Measurements from ENCODE around the gene THSD7B.
"Not testable (repeated sequence)": the region's sequence is repeated elsewhere in the genome, so short reads cannot be mapped to it uniquely, and the experiment has no call there.

Gene THSD7B

GRCh38 chr2:137255345-137255744 is 490.0 kb downstream of the THSD7B start:
- DNase-seq (ENCODE audit: low read depth in 2 of 2): no peak

- DNase-seq (ENCODE audit: low read depth in 2 of 2): no peak
Observed at GRCh38 chr2:137255990-137256389, 490.6 kb downstream of the THSD7B start.

GRCh38 chr2:137261881-137262585 is 496.7 kb downstream of the THSD7B start:
- no peak for DNase-seq (ENCODE audit: low read depth in 2 of 2)

- no peak for DNase-seq (ENCODE audit: low read depth in 2 of 2)
Observed at GRCh38 chr2:137262594-137262993, 497.2 kb downstream of the THSD7B start.

DNA sequence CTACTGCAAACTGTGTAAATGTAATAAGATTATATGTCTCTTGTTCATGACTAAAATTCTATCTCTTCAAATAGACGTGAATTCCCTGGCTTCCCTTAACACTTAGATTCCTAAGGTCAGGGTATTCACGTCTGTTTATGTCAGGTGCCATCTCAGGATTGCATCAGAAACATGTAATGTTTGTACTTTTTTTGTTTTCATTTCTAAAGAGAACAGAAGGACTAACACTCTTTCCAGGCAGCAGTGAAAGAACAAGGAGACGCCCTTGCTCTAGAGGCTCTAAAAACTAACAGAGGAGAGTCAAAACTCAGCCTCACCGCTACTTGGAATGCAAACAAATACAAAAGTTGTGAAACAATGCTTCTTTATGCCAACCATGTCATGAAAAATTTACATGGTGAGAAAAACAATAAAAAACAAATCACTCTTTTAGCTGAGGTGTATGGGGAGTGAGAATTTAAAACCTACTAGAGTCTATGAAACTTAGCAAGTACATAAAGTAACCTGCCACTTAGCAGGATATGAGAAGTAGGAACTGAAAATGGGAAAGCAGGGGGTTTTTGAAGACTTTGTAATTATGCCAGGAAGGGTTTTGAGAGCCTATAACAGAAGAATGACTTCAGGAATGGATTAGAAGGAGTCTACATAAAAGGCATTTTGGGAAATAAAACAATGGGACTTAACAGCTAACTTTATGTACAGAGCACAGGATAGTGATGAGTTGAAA is 522.7 kb downstream of the THSD7B start:
- DNase-seq (ENCODE audit: low read depth in 2 of 2): no peak

GRCh38 chr2:137291836-137292570 is 526.7 kb downstream of the THSD7B start:
- no peak for DNase-seq (ENCODE audit: low read depth in 2 of 2)

- DNase-seq (ENCODE audit: low read depth in 2 of 2): no peak
Observed at GRCh38 chr2:137298377-137298776, 533.0 kb downstream of the THSD7B start.

DNA sequence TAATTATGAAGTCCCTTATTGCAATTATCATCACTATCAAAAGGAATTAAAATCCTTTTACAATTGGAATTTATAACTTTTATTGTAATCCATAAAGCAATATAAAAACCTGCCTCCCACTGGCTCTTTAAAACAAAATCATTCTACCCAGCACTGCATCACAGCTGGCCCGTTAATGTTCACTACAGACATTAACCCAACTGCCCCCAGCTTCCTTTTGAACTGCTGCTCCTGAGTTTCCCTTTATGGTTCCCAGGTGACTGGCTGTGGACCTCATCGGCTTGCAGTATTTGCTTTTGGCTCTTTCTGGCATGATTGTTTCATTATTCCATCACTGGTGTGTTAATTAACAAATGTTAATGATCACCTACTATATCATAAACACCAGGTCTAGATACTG is 535.6 kb downstream of the THSD7B start:
- no peak for DNase-seq (ENCODE audit: low read depth in 2 of 2)

- DNase-seq (ENCODE audit: low read depth in 2 of 2): no peak
Observed at GRCh38 chr2:137302957-137303356, 537.6 kb downstream of the THSD7B start.

GRCh38 chr2:137316075-137316474 is 550.7 kb downstream of the THSD7B start:
- DNase-seq (ENCODE audit: low read depth in 2 of 2): no peak

DNA sequence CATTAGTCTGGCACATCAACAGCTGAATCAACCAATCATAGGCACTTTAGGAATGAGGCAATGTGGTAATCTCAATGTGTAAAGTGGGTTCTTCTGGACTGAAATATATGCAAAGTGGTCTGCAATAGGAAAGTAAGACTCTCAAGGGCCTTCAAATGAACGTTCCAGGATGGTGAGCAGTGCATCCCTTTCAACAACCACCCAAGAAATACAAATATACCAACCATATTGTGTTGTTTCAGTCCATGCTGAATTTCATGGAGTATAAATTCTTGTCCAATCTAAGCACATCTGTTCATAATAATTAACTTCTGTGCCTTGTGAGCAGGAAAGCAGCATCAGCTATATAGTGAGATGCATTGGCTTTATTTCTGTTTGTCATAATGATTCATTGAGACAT is 556.2 kb downstream of the THSD7B start:
- no peak for DNase-seq (ENCODE audit: low read depth in 2 of 2)

DNA sequence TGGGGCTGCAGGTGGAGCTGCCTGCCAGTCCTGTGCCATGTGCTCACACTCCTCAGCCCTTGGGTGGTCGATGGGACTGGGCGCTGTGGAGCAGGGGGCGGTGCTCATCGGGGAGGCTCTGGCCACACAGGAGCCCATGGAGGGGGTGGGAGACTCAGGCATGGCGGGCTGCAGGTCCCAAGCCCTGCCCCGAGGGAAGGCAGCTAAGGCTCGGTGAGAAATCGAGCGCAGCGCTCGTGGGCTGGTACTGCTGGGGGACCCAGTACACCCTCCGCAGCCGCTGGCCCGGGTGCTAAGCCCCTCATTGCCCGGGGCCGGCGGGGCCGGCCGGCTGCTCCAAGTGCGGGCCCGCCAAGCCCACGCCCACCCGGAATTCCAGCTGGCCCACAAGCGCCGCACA is 566.2 kb downstream of the THSD7B start:
- not testable (repeated sequence) for DNase-seq (ENCODE audit: low read depth in 2 of 2)

- no peak for DNase-seq (ENCODE audit: low read depth in 2 of 2)
Observed at GRCh38 chr2:137333386-137334165, 568.2 kb downstream of the THSD7B start.

DNA sequence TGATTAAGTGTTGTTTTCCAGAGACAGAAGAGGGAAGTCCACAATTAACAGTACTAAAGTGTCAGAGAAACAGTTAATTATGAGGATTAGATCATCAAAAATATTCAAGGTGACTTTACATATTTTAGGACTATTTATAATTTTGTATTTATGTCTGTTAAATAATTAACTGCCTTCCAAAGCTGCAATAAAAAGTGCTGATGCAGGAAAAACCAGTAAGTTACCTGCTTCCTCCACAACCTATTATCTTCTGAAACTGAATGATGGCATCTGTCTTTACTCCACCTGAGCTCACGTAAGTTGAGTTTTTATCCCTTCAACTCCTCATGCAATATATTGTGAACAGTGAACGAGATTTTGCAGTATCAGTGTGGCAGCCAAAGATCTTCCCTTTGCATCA is 570.7 kb downstream of the THSD7B start:
- DNase-seq (ENCODE audit: low read depth in 2 of 2): no peak

DNA sequence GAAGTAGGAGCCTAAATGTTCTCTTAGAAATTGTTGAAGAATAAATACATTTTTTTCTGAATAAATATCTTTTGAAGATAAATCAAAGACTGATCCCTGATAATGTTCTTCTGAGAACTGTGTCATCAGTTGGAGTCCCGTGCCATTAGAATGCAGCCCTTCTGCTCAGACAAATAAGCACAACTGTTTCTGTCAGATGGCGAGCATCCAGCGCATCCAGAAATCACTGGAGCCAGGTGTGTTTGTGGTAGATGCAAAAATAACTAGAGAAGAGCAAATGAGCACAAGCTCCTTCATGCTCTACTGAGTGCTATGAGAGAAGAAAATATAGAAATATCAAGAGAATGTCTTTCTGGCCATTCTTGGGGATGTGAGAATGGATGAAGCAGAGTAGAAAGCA is 573.7 kb downstream of the THSD7B start:
- DNase-seq (ENCODE audit: low read depth in 2 of 2): no peak

DNA sequence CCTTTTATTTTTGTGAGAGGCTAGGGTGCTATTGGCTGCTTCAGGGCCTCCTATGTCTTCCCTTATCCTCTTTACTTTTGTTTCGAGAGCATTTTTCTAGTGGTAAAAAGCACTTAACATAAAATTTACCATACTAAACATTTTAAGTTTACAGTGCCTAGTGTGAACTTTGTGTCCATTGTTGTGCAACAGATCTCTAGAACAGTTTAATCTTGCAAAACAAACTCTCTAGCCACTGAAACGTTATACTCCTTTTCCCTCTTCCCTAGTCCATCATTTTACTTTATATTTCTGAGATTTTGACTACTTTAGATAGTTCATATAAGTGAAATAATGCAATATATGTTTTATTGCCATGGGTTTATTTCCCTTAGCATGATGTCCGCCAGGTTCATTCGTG is 580.6 kb downstream of the THSD7B start:
- no peak for DNase-seq (ENCODE audit: low read depth in 2 of 2)

DNA sequence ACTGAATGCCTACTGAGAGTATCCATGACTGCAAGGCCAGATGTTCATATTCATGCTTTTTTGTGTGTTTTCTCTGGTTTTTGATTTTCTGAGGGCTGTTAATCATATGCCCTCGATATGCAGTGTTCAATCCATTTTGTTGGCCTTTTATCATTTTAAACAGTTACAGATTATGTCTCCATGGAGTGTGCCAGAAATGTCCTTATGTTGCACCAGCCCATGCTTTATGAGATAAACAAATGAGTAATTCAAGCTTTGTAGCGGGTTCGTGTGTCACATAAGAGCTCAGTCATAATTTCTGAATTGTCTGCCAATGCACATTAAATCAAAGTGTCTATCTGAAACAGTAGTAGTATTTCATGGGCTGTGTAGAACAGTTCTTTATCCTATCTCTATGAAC is 583.0 kb downstream of the THSD7B start:
- DNase-seq (ENCODE audit: low read depth in 2 of 2): no peak

GRCh38 chr2:137357634-137358033 is 592.3 kb downstream of the THSD7B start:
- DNase-seq (ENCODE audit: low read depth in 2 of 2): no peak

GRCh38 chr2:137367361-137367760 is 602.0 kb downstream of the THSD7B start:
- DNase-seq (ENCODE audit: low read depth in 2 of 2): no peak

- no peak for DNase-seq (ENCODE audit: low read depth in 2 of 2)
Observed at GRCh38 chr2:137369106-137369505, 603.8 kb downstream of the THSD7B start.

DNA sequence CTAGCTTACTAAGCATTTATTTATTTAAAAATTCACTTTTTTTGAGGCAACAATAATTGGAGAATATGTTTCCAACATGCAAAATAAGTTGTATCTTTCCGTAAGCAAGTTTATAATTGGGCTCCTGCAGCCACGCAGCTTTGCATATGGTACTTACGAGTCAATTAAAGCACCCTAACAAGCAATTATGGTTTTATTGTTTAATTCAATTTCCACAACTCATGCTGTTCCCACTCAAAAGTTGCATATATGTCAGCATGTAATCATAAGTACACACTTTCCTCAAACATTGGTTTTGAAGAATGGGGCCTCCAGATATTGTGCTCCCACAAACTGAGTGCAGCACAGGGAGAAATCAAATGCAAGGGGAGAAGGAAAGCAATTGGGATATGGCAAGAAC is 613.8 kb downstream of the THSD7B start:
- DNase-seq (ENCODE audit: low read depth in 2 of 2): no peak

DNA sequence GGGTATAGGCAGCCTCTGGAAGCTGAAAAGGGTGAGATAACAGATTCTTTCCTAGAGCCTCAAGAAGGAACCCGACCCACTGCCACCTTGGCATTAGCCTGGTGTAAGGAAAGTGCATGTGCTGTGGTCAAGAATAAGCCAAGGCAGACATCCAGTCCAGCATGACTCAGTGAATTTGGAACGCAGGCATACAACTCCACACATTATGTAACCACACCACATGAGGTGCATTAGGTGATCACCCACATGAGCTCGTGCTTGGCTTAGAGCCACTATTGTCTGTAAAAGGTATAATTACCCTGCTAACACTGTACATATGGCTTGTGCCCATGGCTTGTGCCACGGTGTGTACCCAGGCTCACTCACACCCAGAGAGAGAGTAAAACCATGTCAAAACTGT is 615.3 kb downstream of the THSD7B start:
- no peak for DNase-seq (ENCODE audit: low read depth in 2 of 2)

Measured in stimulated activated CD8-positive, alpha-beta memory T cell treated with anti-CD3 and anti-CD28 coated beads, Interleukin-15, amount 100 ng/mL, for 48 hours (primary cell).